GM23338 (cell line): ENCODE data around the gene CEP250. TPM values are rescaled to one million over a fixed set of nuclear protein-coding genes. Genes with fewer than 3 reads are reported as not detected.

ENCODE experiments used
- ATAC-seq: fragments of 200-7000 bp; cut with Tn5 transposase; 3 replicates; pipeline ENCODE4 v1.9.1; 2020
- DNase-seq: peaks from one replicate; pipeline ENCODE4 v3.0.0-alpha.2; 2015; ENCODE audit warnings: low spot score
- H2AFZ ChIP-seq: fragments of 200-600 bp; sonication (generic); 2 replicates; pipeline ENCODE4 v1.8.0; 2016; ENCODE audit warnings: antibody characterized with exemption, mild to moderate bottlenecking, moderate library complexity
- H3F3A ChIP-seq: fragments of 200-600 bp; sonication (generic); replicated peaks from 2 replicates; pipeline ENCODE4 v1.8.0; 2017; ENCODE audit warnings: antibody characterized with exemption, mixed run types, low read depth
- H3K27ac ChIP-seq: fragments of 200-600 bp; sonication (generic); 2 replicates; pipeline ENCODE4 v1.6.1; 2016; ENCODE audit warnings: low read depth
- H3K27me3 ChIP-seq: fragments of 200-600 bp; sonication (generic); 2 replicates; pipeline ENCODE4 v1.8.0; 2016; ENCODE audit warnings: mild to moderate bottlenecking, mixed run types, moderate library complexity; ENCODE audit not compliant: insufficient read depth
- H3K36me3 ChIP-seq: fragments of 200-600 bp; sonication (generic); 2 replicates; pipeline ENCODE4 v1.8.0; 2016; ENCODE audit warnings: mild to moderate bottlenecking; ENCODE audit not compliant: insufficient read depth
- H3K4me1 ChIP-seq: fragments of 200-600 bp; sonication (generic); 2 replicates; pipeline ENCODE4 v1.8.0; 2016; ENCODE audit warnings: mild to moderate bottlenecking, moderate library complexity; ENCODE audit not compliant: insufficient read depth
- H3K4me2 ChIP-seq: fragments of 200-600 bp; sonication (generic); 2 replicates; pipeline ENCODE4 v1.7.1; 2017; ENCODE audit warnings: mixed run types
- H3K4me3 ChIP-seq: fragments of 200-600 bp; sonication (generic); 2 replicates; pipeline ENCODE4 v1.6.1; 2016; ENCODE audit warnings: mixed run types
- H3K79me2 ChIP-seq: fragments of 200-600 bp; sonication (generic); replicated peaks from 2 replicates; pipeline ENCODE4 v1.8.0; 2017; ENCODE audit warnings: mild to moderate bottlenecking; ENCODE audit not compliant: insufficient read depth
- H3K9me2 ChIP-seq: fragments of 200-600 bp; sonication (generic); 2 replicates; pipeline ENCODE4 v1.8.0; 2017; ENCODE audit not compliant: insufficient read depth
- H4K20me1 ChIP-seq: fragments of 200-600 bp; sonication (generic); replicated peaks from 2 replicates; pipeline ENCODE4 v1.8.0; 2017; ENCODE audit warnings: mild to moderate bottlenecking; ENCODE audit not compliant: insufficient read depth
- H3K27ac Mint-ChIP-seq: 2 replicates; pipeline ENCODE4 v1.8.0; 2020; ENCODE audit warnings: inconsistent platforms, mild to moderate bottlenecking, moderate library complexity, mixed read lengths
- H3K27me3 Mint-ChIP-seq: 3 replicates; pipeline ENCODE4 v1.8.0; 2022; ENCODE audit warnings: low read depth, mild to moderate bottlenecking, moderate library complexity, mixed read lengths, inconsistent platforms; ENCODE audit not compliant: insufficient read depth, poor library complexity
- H3K36me3 Mint-ChIP-seq: 3 replicates; pipeline ENCODE4 v1.8.0; 2021; ENCODE audit warnings: low read depth, mild to moderate bottlenecking, inconsistent platforms, moderate library complexity, mixed read lengths
- H3K4me1 Mint-ChIP-seq: 3 replicates; pipeline ENCODE4 v1.8.0; 2020; ENCODE audit warnings: mild to moderate bottlenecking, inconsistent platforms, mixed read lengths
- H3K4me3 Mint-ChIP-seq: 3 replicates; pipeline ENCODE4 v1.8.0; 2021; ENCODE audit warnings: moderate library complexity, mild to moderate bottlenecking, inconsistent platforms, mixed read lengths
- H3K9me3 Mint-ChIP-seq: 3 replicates; pipeline ENCODE4 v1.8.0; 2020; ENCODE audit warnings: moderate library complexity, mild to moderate bottlenecking, inconsistent platforms, mixed read lengths
- CREB1 ChIP-seq: fragments of 250-450 bp; sonication (Bioruptor Pico); IDR thresholded peaks from 2 replicates; pipeline ENCODE4 v1.5.0; 2020; ENCODE audit warnings: low read depth, mild to moderate bottlenecking, moderate library complexity
- EZH2 ChIP-seq: fragments of 200-600 bp; sonication (generic); IDR thresholded peaks from one replicate; pipeline ENCODE4 v1.8.0; 2017; ENCODE audit warnings: antibody characterized with exemption, mild to moderate bottlenecking, low read depth; ENCODE audit not compliant: unreplicated experiment
- JUNB ChIP-seq: IDR thresholded peaks from one replicate; pipeline ENCODE4 v1.6.1; 2016; ENCODE audit warnings: antibody characterized with exemption; ENCODE audit not compliant: unreplicated experiment
- NANOG ChIP-seq: IDR thresholded peaks from 2 replicates; pipeline ENCODE4 v1.6.1; 2016; ENCODE audit warnings: antibody characterized with exemption, borderline replicate concordance
- POLR2AphosphoS5 ChIP-seq: IDR thresholded peaks from 2 replicates; pipeline ENCODE4 v1.6.1; 2016; ENCODE audit warnings: antibody characterized with exemption, low read depth
- ZNF114 ChIP-seq: fragments of 250-450 bp; sonication (Bioruptor Pico); IDR thresholded peaks from 2 replicates; pipeline ENCODE4 v1.5.0; 2020; ENCODE audit warnings: mild to moderate bottlenecking, moderate library complexity
- polyA plus RNA-seq: library from polyadenylated mRNA; unstranded; fragments of >200 nt; fragmentation: Nextera tagmentation; extraction: Ambion mirVana; gene quantifications from 2 replicates; pipeline ENCODE4 v1.2.1, GENCODE V29; 2016
- total RNA-seq: library from RNA; depleted of rRNA; stranded (reverse); fragments of >200 nt; shearing (Covaris generic); gene quantifications from 2 replicates; pipeline ENCODE4 v1.2.3, GENCODE V29; 2014
- TF ChIP-seq, protein P1 (sequence below): fragments of 250-450 bp; sonication (Bioruptor Pico); IDR thresholded peaks from 2 replicates; pipeline ENCODE4 v1.5.0; 2020; ENCODE audit warnings: mild to moderate bottlenecking, moderate library complexity

CEP250 gene
- total and polyA plus RNA-seq, 2 experiments from 2014 or later = 28.0 to 29.1 TPM

DNA sequence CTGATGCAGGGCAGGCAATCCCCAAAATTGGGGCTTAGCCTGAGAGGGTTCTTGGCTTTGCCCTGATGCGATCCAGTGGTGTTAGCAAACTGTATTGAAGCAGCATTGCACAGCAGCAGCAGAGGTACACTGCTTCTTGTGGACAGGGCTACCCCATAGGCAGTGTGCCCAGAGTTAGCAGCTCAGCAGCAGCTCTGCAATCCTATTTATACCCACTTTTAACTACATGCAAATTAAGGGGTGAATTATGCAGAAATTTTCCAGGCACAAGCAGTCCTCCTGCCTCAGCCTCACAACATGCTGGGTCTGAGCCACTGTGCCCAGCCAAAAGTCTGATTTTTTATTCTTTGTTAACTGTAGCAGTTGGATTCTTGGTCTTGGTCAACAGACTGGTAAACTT, 70.2 kb downstream of the CEP250 start (continued):
- TF ChIP-seq, protein P1, sequence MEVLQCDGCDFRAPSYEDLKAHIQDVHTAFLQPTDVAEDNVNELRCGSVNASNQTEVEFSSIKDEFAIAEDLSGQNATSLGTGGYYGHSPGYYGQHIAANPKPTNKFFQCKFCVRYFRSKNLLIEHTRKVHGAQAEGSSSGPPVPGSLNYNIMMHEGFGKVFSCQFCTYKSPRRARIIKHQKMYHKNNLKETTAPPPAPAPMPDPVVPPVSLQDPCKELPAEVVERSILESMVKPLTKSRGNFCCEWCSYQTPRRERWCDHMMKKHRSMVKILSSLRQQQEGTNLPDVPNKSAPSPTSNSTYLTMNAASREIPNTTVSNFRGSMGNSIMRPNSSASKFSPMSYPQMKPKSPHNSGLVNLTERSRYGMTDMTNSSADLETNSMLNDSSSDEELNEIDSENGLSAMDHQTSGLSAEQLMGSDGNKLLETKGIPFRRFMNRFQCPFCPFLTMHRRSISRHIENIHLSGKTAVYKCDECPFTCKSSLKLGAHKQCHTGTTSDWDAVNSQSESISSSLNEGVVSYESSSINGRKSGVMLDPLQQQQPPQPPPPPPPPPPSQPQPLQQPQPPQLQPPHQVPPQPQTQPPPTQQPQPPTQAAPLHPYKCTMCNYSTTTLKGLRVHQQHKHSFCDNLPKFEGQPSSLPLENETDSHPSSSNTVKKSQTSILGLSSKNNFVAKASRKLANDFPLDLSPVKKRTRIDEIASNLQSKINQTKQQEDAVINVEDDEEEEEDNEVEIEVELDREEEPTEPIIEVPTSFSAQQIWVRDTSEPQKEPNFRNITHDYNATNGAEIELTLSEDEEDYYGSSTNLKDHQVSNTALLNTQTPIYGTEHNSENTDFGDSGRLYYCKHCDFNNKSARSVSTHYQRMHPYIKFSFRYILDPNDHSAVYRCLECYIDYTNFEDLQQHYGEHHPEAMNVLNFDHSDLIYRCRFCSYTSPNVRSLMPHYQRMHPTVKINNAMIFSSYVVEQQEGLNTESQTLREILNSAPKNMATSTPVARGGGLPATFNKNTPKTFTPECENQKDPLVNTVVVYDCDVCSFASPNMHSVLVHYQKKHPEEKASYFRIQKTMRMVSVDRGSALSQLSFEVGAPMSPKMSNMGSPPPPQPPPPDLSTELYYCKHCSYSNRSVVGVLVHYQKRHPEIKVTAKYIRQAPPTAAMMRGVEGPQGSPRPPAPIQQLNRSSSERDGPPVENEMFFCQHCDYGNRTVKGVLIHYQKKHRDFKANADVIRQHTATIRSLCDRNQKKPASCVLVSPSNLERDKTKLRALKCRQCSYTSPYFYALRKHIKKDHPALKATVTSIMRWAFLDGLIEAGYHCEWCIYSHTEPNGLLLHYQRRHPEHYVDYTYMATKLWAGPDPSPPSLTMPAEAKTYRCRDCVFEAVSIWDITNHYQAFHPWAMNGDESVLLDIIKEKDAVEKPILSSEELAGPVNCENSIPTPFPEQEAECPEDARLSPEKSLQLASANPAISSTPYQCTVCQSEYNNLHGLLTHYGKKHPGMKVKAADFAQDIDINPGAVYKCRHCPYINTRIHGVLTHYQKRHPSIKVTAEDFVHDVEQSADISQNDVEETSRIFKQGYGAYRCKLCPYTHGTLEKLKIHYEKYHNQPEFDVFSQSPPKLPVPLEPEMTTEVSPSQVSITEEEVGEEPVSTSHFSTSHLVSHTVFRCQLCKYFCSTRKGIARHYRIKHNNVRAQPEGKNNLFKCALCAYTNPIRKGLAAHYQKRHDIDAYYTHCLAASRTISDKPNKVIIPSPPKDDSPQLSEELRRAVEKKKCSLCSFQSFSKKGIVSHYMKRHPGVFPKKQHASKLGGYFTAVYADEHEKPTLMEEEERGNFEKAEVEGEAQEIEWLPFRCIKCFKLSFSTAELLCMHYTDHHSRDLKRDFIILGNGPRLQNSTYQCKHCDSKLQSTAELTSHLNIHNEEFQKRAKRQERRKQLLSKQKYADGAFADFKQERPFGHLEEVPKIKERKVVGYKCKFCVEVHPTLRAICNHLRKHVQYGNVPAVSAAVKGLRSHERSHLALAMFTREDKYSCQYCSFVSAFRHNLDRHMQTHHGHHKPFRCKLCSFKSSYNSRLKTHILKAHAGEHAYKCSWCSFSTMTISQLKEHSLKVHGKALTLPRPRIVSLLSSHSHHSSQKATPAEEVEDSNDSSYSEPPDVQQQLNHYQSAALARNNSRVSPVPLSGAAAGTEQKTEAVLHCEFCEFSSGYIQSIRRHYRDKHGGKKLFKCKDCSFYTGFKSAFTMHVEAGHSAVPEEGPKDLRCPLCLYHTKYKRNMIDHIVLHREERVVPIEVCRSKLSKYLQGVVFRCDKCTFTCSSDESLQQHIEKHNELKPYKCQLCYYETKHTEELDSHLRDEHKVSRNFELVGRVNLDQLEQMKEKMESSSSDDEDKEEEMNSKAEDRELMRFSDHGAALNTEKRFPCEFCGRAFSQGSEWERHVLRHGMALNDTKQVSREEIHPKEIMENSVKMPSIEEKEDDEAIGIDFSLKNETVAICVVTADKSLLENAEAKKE = no peak

DNA sequence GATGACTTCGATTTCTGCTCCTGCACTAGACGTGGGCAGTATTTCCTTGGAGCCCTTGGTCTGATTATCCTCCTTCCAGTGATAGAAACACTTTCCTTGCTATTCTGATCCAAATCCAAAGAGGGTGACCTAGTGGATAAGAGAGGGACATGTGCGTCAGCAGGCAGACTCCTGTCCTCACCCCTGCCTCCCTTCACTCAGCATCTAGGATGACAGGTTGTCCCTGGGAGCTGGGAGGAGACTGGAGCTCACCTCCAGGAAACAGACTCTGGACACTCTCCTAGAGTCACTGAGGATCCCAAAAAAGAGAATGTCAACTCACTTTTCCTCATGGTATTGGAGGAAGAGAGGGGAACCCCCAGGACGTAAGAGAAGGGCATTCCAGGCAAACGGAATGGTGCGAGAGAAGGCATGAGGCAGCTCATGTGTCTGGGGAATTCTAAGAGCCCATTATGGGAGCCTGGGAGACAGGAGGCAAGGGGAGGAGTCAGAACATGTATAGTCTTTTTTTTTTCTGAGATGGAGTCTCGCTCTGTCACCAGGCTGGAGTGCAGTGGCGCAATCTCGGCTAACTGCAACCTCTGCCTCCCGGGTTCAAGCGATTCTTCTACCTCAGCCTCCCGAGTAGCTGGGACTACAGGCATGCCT, 71.8 kb downstream of the CEP250 start:
- H3K9me2 ChIP-seq = no peaks in the 10 kb centered on the region
- Mint-ChIP-seq H3K36me3 (no peaks in the 10 kb centered on the region), H3K4me3 (no peak overlapping the region), H3K4me1 (no peaks in the 10 kb centered on the region), H3K9me3 (peaks cover 4% of the 10 kb centered on the region; the same call in 2 of the 3 replicates), H3K27me3 (peaks cover 15% of the 10 kb centered on the region), H3K27ac (no peak overlapping the region)
- H3K4me2 ChIP-seq = no peak overlapping the region
- H3K4me3 ChIP-seq = no peak overlapping the region
- H4K20me1 ChIP-seq = no peaks in the 10 kb centered on the region
- H3K79me2 ChIP-seq = no peaks in the 10 kb centered on the region
- peak; percentile 22 for DNase-seq
- no peaks in the 10 kb centered on the region for H3F3A ChIP-seq
- no peaks in the 10 kb centered on the region for H3K4me1 ChIP-seq
- no peaks in the 10 kb centered on the region for H3K36me3 ChIP-seq
- H2AFZ ChIP-seq = no peak overlapping the region
- H3K27me3 ChIP-seq = no peaks in the 10 kb centered on the region
- no peak overlapping the region for H3K27ac ChIP-seq
- ATAC-seq = no peak
- no peak for TF ChIP-seq POLR2AphosphoS5
- TF ChIP-seq JUNB = no peak
- no peak for TF ChIP-seq ZNF114
- TF ChIP-seq, protein P1 = no peak
- TF ChIP-seq CREB1 (CRISPR knock-in tag) = no peak
- TF ChIP-seq NANOG = no peak
- TF ChIP-seq EZH2 = no peak
